Measurements from ENCODE around the gene AGAP1.

Gene AGAP1

GRCh38 chr2:235697041-235697440 lies 203.2 kb downstream of the AGAP1 start:
- no peak for DNase-seq

GRCh38 chr2:235698028-235698427 lies 204.2 kb downstream of the AGAP1 start:
- no peak for DNase-seq

GRCh38 chr2:235698491-235698890 lies 204.6 kb downstream of the AGAP1 start:
- DNase-seq, result no peak

- no peak for DNase-seq
Measured at GRCh38 chr2:235699576-235699975, 205.7 kb downstream of the AGAP1 start.

GRCh38 chr2:235701206-235701981 lies 207.6 kb downstream of the AGAP1 start:
- DNase-seq, result no peak

GRCh38 chr2:235702186-235702585 lies 208.3 kb downstream of the AGAP1 start:
- no peak for DNase-seq

GRCh38 chr2:235703711-235704295 lies 210.0 kb downstream of the AGAP1 start:
- no peak for DNase-seq

GRCh38 chr2:235705296-235705695 lies 211.5 kb downstream of the AGAP1 start:
- no peak for DNase-seq

- DNase-seq, result no peak
Measured at GRCh38 chr2:235706506-235706905, 212.7 kb downstream of the AGAP1 start.

GRCh38 chr2:235707411-235708096 lies 213.7 kb downstream of the AGAP1 start:
- no peak for DNase-seq

- DNase-seq, result no peak
Measured at GRCh38 chr2:235709124-235709813, 215.4 kb downstream of the AGAP1 start.

- no peak for DNase-seq
Measured at GRCh38 chr2:235709969-235710879, 216.4 kb downstream of the AGAP1 start.

GRCh38 chr2:235710933-235711332 lies 217.1 kb downstream of the AGAP1 start:
- no peak for DNase-seq

- DNase-seq, result no peak
Measured at GRCh38 chr2:235711527-235711926, 217.7 kb downstream of the AGAP1 start.

- no peak for DNase-seq
Measured at GRCh38 chr2:235712176-235712575, 218.3 kb downstream of the AGAP1 start.

- DNase-seq, result no peak
Measured at GRCh38 chr2:235713189-235713588, 219.3 kb downstream of the AGAP1 start.

GRCh38 chr2:235715601-235716000 lies 221.8 kb downstream of the AGAP1 start:
- DNase-seq, result no peak

- DNase-seq, result no peak
Measured at GRCh38 chr2:235716875-235717496, 223.1 kb downstream of the AGAP1 start.

- DNase-seq, result no peak
Measured at GRCh38 chr2:235719146-235719942, 225.5 kb downstream of the AGAP1 start.

GRCh38 chr2:235721625-235722024 lies 227.8 kb downstream of the AGAP1 start:
- no peak for DNase-seq

- DNase-seq, result no peak
Measured at GRCh38 chr2:235722869-235723268, 229.0 kb downstream of the AGAP1 start.

Measured in NCI-H1048 (cell line).